Fibroblast of pulmonary artery (primary cell): ENCODE results near the gene ULBP2.

Source experiments
- DNase-seq: peaks from one replicate; pipeline ENCODE4 v3.0.0-alpha.2; 2010; ENCODE audit warnings: low read depth
- H3K4me3 ChIP-seq: replicated peaks from 2 replicates; pipeline ENCODE4 v1.5.1; 2011; ENCODE audit warnings: low read depth, mild to moderate bottlenecking, control low read depth, low read length, moderate library complexity
- CTCF ChIP-seq: IDR thresholded peaks from 2 replicates; pipeline ENCODE4 v1.5.1; 2011; ENCODE audit warnings: mild to moderate bottlenecking, control low read depth, low read length, inconsistent platforms; ENCODE audit errors: missing control alignments

ULBP2 gene

DNA sequence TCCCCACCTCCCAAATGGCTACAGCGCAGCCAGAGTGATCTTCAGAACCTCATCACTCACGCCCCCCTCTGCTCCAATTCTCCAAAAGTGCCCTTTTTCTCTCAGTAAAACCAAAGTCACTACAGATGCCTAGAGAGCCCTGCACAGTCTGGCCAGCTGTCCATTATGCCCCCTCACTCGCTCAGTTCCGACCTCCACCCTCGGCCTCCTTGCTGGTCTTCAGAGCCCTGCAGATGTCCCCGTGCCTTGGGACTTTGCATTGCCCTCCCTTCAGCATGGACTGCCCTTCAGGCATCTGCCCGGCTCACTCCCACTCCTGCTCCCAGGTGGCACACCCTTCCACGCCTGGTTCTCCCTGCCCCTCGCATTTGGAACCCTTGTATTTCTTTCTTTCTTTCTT lies 42.8 kb upstream of the ULBP2 start:
- no peak overlapping the region for H3K4me3 ChIP-seq
- no peak for TF ChIP-seq CTCF
- DNase-seq, result no peak

DNA sequence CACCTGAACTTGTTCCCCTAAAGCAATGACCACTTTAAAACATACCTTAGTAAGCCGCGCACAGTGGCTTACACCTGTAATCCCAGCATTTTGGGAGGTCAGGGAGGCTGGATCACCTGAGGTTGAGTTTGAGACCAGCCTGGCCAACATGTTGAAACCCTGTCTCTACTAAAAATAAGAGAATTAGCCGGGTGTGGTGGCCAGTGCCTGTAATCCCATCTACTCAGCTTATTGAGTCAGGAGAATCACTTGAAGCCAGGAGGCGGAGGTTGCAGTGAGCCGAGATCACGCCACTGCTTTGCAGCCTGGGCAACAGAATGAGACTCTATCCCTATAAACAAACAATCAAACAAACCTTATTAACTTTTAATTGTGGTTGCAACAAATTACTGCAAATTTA lies 42.3 kb upstream of the ULBP2 start:
- no peak for DNase-seq
- no peak overlapping the region for H3K4me3 ChIP-seq
- no peak for TF ChIP-seq CTCF

DNA sequence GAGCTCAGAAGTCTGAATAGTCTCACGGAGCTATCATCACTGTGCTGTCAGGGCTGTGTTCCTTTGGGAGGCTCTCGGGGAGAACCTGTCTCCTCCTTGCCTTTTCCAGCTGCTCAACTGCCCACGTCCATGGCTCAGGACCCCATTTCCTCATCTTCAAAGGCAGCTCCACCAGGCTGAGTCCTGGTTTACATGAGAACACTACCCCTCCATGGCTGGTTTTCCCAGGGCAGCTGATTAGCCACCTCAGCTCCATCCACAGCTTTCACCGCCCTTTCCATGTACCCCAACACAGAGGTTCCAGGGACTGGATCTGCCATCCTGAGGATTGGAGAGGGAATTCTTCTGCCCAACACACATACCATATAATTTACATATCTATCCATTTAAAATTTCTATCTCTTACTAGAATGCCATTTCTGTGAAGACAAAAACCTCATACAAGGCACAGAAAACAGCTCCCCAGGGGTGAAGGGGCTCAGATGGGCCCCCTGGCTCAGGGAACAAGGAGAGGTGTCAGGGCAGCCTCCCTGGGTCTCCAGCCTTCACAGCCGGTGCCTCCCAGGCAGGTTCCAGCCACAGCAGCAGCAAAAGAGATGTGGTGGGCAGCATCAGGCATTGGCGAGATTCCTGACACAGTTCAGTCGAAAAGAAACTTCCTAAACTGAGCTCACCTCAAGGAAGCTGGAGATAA lies 41.7 kb upstream of the ULBP2 start:
- TF ChIP-seq CTCF, result no peak
- no peak for DNase-seq
- no peak overlapping the region for H3K4me3 ChIP-seq

DNA sequence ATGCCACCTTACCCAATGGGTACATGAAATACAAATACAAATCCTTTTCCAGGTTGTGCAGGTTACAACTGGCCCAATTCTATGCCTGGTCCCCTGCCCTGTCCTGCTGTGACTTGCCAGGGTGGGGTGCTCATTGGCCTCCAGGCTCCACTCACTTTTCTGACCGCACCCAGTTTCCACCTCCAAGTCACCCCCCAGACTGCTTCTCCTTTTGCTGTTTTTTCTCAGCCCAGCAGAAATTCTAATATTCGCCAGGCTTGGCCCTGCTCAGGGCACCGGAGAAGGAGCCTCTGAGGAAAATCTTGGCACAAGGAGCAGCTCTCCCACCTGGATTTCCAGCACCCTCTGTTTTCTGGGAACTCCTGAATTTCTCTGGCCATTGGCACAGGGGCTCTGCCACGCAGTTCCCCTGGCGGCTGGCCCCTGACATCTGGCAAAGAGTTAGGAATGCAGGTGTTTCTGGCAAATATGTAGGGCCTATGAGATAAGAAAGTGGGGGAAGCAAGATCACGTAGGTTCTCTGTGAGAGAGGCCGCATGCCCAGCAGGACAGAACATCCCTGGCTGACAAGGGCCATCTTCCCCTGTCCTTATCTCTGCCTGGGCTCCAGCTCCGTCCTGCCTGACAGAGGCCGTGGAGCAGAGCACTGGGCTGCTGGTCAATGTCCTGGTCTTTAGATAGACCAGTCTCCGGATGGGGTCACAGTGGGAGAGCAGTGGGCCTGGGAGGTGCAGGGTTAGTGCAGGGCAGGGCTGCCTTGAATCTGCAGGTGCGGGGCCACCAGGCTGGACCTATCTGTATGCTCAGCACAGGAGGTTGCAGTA lies 41.0 kb upstream of the ULBP2 start:
- no peak for DNase-seq
- no peak overlapping the region for H3K4me3 ChIP-seq
- no peak for TF ChIP-seq CTCF

DNA sequence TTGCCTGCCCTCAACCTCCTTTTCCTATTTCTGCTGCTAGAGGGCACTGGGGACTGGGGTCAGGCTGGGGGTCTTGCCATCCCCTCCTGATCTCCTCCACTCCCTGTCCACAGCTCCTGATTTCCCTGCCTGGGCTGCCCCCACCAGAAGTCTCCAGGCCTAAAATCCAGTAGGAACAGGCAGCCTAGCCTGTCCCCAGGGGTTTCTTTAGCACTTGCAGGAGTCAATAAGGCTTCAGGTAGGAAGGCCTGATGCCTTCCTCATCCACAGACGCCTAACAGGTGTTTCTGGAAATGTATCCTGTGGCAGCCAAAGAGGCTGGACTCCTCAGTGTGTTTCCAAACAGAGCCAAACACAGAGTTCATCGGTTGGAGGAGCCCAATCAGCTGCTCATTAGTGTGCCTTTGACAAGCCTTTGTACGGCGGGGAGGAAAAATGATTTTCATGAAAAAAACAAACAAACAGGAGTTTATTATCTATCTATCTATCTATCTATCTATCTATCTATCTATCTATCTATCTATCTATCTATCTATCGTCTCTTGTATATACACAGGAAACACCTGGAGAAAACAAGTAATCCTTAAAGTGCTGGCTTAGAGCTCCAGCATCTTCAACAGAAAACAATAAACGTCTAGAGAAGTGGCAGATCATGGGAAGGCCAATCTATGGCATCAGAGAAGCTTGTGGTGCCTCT lies 40.2 kb upstream of the ULBP2 start:
- H3K4me3 ChIP-seq, result no peak overlapping the region
- no peak for DNase-seq
- no peak for TF ChIP-seq CTCF

DNA sequence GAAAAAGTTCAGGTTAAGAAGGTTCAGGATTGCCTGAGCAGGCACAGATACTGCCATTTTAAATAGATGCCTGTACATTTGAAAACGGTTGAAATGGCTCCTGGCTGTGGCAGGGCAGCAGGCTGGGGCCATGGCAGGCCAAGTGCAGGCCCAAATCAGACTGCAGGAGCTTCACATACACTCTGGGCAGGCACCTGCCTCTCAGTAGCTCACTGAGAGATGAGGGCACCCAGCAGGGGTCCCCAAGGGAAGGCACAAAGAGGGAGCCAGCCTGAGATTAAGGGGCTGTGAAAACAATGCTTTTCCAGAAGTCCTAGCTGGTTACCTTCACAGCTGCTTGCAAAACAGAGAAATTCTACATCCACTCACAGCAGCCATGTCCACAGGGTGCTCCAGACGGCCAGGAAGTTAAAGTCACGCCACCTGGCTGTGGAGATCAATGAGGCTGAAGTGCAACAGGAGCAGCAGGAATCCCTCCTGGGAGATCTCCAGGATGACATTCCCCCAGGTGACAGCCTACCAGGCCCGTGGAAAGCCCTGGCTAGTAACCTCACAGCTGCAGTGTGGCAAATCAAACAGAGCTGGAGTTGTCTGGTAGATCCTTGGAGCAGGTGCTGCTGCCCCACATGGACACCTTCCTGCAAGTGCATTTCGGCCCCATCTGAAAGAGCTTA lies 37.7 kb upstream of the ULBP2 start:
- TF ChIP-seq CTCF, result no peak
- DNase-seq, result no peak
- H3K4me3 ChIP-seq, result no peak overlapping the region
